C4-2B (cell line): ENCODE measurements around the gene SASS6.

Source experiments
- H3K27ac ChIP-seq: fragments of 450-650 bp; 2 replicates; pipeline ENCODE4 v1.5.1; 2017
- CTCF ChIP-seq: fragments of 450-650 bp; conservative IDR thresholded peaks from 2 replicates; pipeline ENCODE4 v1.5.1; 2017; ENCODE audit warnings: mild to moderate bottlenecking
- ZFX ChIP-seq: fragments of 450-650 bp; IDR thresholded peaks from 2 replicates; pipeline ENCODE4 v1.6.1; 2017

The SASS6 gene

GRCh38 chr1:100132566-100133477 is at the start of gene SASS6, which contains the start of gene TRMT13:
Gene SASS6 (minus strand): TSS chr1:100132930. CDS start chr1:100132814, 116 bp downstream.
Gene TRMT13 (plus strand): TSS chr1:100133163. CDS start chr1:100133169, 6 bp downstream.
- H3K27ac ChIP-seq = peak within 1 kb of the TSS; percentile 86

GRCh38 chr1:100178091-100178490 is 45.4 kb upstream of the SASS6 start, which contains the start of gene LRRC39:
Gene LRRC39 (minus strand): TSS chr1:100178256. CDS start chr1:100168516, 9,740 bp downstream.
- TF ChIP-seq ZFX (no peak), CTCF (no peak)
- no peak within 1 kb of the TSS for H3K27ac ChIP-seq

More at GRCh38 chr1:100132566-100133477, at the start of gene SASS6, which contains the start of gene TRMT13:
- TF ChIP-seq CTCF (no peak), ZFX (peak; percentile 45)

GRCh38 chr1:100177295-100178041 is 44.7 kb upstream of the SASS6 start:
- no peak overlapping the region for H3K27ac ChIP-seq
- TF ChIP-seq ZFX (no peak), CTCF (no peak)

- no peak for TF ChIP-seq ZFX
- TF ChIP-seq CTCF = no peak
Measured at GRCh38 chr1:100168051-100168450, 35.3 kb upstream of the SASS6 start.

GRCh38 chr1:100164702-100165101 is 32.0 kb upstream of the SASS6 start:
- TF ChIP-seq CTCF (no peak), ZFX (no peak)

More at GRCh38 chr1:100168051-100168450, 35.3 kb upstream of the SASS6 start:
- H3K27ac ChIP-seq = no peak overlapping the region

GRCh38 chr1:100164216-100164615 is 31.5 kb upstream of the SASS6 start:
- TF ChIP-seq ZFX (no peak), CTCF (no peak)
- no peak overlapping the region for H3K27ac ChIP-seq

More at GRCh38 chr1:100164702-100165101, 32.0 kb upstream of the SASS6 start:
- H3K27ac ChIP-seq = no peak overlapping the region
